HUES64 (cell line): ENCODE measurements around the gene SELPLG.

Source experiments
- H3K27ac ChIP-seq: 2 replicates; pipeline ENCODE4 v1.7.0; 2013; ENCODE audit warnings: low read depth, low read length, inconsistent platforms
- H3K27me3 ChIP-seq: 2 replicates; pipeline ENCODE4 v1.6.1; 2013; ENCODE audit warnings: mild to moderate bottlenecking, low read length; ENCODE audit not compliant: insufficient read depth
- H3K36me3 ChIP-seq: 2 replicates; pipeline ENCODE4 v1.6.1; 2013; ENCODE audit warnings: mild to moderate bottlenecking, low read length; ENCODE audit not compliant: insufficient read depth
- H3K4me1 ChIP-seq: 2 replicates; pipeline ENCODE4 v1.6.1; 2013; ENCODE audit warnings: mild to moderate bottlenecking, low read length, moderate library complexity; ENCODE audit not compliant: insufficient read depth
- H3K4me3 ChIP-seq: 2 replicates; pipeline ENCODE4 v1.5.1; 2013; ENCODE audit warnings: mild to moderate bottlenecking, low read length, moderate library complexity
- H3K9ac ChIP-seq: 2 replicates; pipeline ENCODE4 v1.6.1; 2013; ENCODE audit warnings: mild to moderate bottlenecking, low read depth, low read length
- H3K9me3 ChIP-seq: 2 replicates; pipeline ENCODE4 v1.6.1; 2013; ENCODE audit warnings: low read depth, low read length; ENCODE audit not compliant: insufficient read depth
- WGBS: fragments of 150-250, 120-280 bp; methylation state at CpG from one replicate; pipeline ENCODE4 v1.1.7; 2013; ENCODE audit warnings: missing lambda C conversion rate; 5-methylcytosine and 5-hydroxymethylcytosine counted together

SELPLG gene

DNA sequence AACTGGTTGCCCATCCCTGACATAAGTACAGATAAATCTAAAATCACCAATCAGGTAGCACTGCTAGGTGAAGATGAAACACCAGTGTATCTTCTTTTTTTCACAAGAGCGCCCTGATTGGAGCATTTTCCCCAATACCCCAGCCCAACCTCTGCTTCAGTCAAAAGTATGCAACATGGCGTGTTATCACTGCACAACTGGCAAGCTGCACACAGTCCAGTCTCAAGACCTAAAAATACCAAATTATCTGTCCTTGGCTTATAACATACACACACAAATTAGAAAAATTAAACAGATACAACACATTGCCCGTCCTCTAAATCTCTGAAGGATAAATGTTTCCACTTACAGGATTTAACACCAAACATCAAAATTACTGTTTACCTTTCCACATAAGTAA lies 20.2 kb upstream of the SELPLG start:
- peaks cover 80% of the 10 kb centered on the region for H3K36me3 ChIP-seq
- peaks cover 21% of the 10 kb centered on the region; the same call in 1 of the 2 replicates for H3K4me1 ChIP-seq
- H3K27ac ChIP-seq: no peak overlapping the region
- H3K4me3 ChIP-seq: no peak overlapping the region
- H3K27me3 ChIP-seq: no peaks in the 10 kb centered on the region
- H3K9ac ChIP-seq: no peak overlapping the region
- WGBS: 92% methylated on average over 3 of the region's 3 CpGs
- no peaks in the 10 kb centered on the region for H3K9me3 ChIP-seq

DNA sequence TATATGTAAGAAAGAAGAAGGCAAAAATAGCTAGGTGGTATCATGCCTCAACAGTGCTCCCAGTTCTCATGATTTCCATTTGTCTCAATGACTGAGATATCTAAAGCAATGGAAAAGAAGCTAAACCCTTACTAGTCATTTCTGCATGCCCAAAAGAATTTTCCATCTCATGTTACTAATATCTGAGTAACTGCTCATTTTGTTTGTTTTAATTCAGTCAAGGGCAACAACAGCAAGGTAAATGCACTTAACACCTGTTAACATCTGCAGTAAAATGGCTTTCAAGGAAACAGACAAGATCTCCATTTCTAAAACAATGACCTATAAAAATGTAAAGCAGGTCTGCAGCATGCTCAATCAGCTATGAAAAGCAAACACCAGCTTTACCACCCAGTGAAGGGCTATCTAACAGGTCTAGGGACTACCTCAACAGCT lies 19.4 kb upstream of the SELPLG start:
- H3K4me3 ChIP-seq: no peak overlapping the region
- H3K27ac ChIP-seq: no peak overlapping the region; the same call in 1 of the 2 replicates
- no peak overlapping the region for H3K9ac ChIP-seq
- peaks cover 80% of the 10 kb centered on the region for H3K36me3 ChIP-seq
- H3K4me1 ChIP-seq: peaks cover 21% of the 10 kb centered on the region; the same call in 1 of the 2 replicates
- H3K9me3 ChIP-seq: no peaks in the 10 kb centered on the region
- H3K27me3 ChIP-seq: no peaks in the 10 kb centered on the region

DNA sequence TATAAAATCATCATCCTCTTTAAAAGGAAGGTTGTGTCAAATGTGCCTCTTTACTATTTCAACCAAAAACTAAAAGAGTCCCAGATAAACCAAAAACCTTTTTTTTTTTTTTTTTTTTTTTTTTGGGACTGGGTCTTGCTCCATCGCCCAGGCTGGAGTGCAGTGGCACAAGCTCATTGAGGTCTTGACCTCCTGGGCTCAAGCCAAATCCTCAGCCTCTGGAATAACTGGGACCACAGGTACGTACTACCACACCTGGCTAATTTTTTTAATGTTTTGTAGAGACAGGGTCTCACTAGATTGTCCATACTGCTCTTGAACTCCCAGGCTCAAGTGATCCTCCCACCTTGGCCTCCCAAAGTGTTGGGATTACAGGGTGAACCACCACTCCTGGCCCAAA lies 16.4 kb upstream of the SELPLG start:
- Histone ChIP-seq H3K27ac (no peak overlapping the region), H3K9ac (no peak overlapping the region), H3K4me3 (no peak overlapping the region), H3K4me1 (peaks cover 21% of the 10 kb centered on the region; the same call in 1 of the 2 replicates), H3K36me3 (peaks cover 90% of the 10 kb centered on the region), H3K27me3 (no peaks in the 10 kb centered on the region), H3K9me3 (no peaks in the 10 kb centered on the region)
- WGBS: 91% methylated on average over 2 of the region's 2 CpGs

DNA sequence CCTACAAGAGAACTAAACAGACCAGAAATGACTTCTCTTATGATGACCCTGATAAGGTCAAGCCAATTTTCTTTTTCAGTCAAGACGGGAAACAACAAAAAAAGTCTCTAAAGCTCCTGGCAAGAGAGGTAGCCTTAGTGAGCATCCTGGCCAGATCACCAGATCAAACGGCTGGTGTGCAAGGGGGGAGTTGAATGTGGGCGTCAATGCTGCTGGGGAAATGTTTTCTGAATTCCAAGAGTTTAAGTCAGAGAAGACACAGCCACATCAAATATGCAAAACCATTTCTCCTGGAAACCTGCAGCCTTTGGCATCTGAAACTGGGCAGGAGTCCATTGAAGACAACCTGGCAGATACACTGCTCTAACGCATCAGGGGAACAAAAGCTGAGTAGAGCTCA lies 16.0 kb upstream of the SELPLG start:
- H3K9ac ChIP-seq: no peak overlapping the region
- 93% methylated on average over 4 of the region's 4 CpGs for WGBS
- no peak overlapping the region for H3K27ac ChIP-seq

DNA sequence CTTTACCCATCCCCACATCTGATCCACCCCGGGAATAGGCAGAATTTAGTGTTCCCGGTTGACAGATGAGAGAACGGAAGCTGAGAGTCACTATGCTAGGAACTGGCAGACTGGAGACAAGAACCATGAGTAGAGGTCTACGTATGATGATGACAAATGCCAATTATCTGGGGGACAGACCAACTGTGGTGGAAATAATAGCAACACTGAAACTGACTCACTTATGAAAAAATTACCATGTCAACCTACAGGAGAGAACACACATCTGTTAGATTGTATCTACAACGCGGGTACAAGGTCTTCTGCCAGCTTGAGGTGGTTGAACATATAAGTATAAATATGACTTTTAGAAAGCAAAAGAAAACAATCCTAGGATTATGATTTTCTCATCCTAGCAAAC lies 15.4 kb upstream of the SELPLG start:
- H3K4me3 ChIP-seq: no peak overlapping the region
- peaks cover 18% of the 10 kb centered on the region; the same call in 1 of the 2 replicates for H3K4me1 ChIP-seq
- WGBS: 97% methylated on average over 6 of the region's 6 CpGs
- no peaks in the 10 kb centered on the region for H3K27me3 ChIP-seq
- H3K9me3 ChIP-seq: no peaks in the 10 kb centered on the region
- H3K27ac ChIP-seq: no peak overlapping the region
- H3K36me3 ChIP-seq: peaks cover 93% of the 10 kb centered on the region
- H3K9ac ChIP-seq: no peak overlapping the region

More for the DNA sequence above, 16.0 kb upstream of the SELPLG start:
- Histone ChIP-seq H3K9me3 (no peaks in the 10 kb centered on the region), H3K4me3 (no peak overlapping the region), H3K27me3 (no peaks in the 10 kb centered on the region), H3K36me3 (peaks cover 93% of the 10 kb centered on the region), H3K4me1 (peaks cover 18% of the 10 kb centered on the region; the same call in 1 of the 2 replicates)

DNA sequence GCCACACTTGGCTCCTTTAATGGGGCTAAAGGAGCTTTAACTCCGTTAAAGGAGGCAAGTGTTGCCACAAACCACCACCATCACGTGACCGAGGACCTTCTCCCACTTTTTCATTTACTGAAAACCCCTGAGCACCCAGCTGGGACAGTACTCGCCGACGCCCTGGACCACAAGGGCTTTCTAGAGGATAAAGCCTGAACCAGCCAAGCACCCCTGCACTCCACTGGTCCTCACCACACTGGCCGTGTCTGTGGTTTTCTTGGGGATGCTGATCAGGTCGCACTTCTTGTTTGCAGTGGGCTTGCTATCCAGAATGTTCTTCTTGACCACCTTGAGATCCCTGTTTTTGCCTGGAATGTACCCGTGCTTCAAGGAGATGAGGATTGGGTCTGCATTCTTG lies 14.7 kb upstream of the SELPLG start:
- 94% methylated on average over 9 of the region's 9 CpGs for WGBS
- peaks cover 11% of the 10 kb centered on the region; the same call in 1 of the 2 replicates for H3K4me1 ChIP-seq
- no peak overlapping the region for H3K27ac ChIP-seq
- no peak overlapping the region for H3K4me3 ChIP-seq
- no peak overlapping the region for H3K9ac ChIP-seq
- peaks cover 88% of the 10 kb centered on the region for H3K36me3 ChIP-seq
- no peaks in the 10 kb centered on the region for H3K9me3 ChIP-seq
- H3K27me3 ChIP-seq: no peaks in the 10 kb centered on the region

DNA sequence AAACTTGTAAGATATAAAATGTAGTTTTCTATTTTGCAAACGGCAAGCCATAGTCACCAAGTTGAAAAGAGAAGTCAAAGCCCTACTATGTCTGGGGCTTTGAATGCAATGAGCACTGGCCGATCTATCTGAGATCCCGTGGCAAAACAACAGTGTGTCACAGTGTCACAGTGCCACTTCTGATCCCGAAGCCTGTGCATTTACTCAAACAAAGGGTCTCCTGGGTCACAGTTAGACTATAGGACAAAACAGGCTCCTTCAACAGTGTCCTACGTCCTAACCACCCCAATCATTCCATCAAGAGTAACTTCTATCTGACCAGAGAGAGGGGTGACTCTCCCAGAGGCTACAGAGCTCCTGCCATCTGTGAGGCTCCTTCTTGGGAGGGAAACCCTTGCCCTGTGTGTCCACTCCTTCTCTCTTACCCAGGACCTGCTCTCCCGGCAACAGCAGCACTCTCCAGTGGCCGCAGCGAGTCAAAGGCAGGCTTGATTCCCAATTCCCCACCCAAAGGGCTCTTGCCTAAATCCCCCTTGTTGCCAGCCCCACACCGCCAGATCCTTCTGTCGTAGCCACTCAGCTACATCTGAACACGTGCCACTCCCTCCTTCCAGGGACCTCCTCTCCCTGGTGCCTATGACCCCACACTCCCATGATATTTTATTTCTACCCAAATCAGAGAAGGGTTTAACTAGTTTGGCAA lies 14.0 kb upstream of the SELPLG start:
- Histone ChIP-seq H3K4me3 (no peak overlapping the region), H3K27me3 (no peaks in the 10 kb centered on the region), H3K9me3 (no peaks in the 10 kb centered on the region), H3K27ac (no peak overlapping the region; the same call in 1 of the 2 replicates), H3K4me1 (peaks cover 6% of the 10 kb centered on the region; the same call in 1 of the 2 replicates), H3K9ac (no peak overlapping the region), H3K36me3 (peaks cover 83% of the 10 kb centered on the region)
- 93% methylated on average over 11 of the region's 11 CpGs for WGBS

DNA sequence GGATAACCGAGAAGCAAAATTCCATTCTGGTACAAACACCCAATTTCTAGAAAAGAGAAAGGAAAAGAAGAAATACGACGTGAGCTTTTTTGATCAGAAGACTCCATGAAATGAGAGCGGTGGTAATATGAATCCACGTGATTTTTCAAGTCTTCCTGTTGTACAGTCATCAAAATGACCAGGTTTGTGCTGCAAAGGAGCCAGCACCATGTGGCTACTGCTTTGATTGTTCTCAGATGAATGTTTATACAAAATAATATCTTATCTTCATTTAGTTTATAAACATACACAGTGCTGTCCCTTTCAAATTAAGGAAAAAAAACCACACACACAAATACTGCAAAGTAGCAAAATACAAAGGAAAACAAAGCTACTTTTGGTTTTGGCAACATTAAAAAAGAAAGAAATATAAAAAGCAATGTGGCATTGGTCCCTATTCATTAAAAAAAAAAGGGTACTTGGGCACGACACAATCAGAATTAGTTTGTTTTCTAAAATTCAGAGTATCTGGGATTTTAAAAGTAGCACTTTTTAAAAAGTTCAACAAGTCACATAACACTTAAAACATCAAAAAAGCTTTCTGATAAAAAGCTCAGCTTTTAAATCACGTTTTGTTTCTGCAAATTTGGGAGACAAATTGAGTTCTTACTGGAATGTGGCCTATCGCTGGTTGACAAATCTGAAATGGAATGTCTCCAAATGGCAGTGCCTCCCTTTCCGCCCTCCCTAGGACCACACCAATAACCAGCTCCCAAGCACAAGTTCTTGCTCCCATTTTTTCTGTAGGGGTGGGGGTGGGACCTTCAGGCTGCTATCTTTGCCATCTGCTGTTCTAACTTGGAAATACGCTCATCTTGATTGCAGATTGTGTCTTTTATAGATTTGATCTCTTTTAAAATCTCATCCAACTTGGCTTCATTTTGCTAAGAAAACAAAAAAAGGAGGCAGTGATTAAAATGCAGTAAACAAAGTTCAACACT lies 13.2 kb upstream of the SELPLG start:
- Histone ChIP-seq H3K4me1 (no peaks in the 10 kb centered on the region; the same call in 1 of the 2 replicates), H3K27ac (no peak overlapping the region), H3K9ac (no peak overlapping the region), H3K27me3 (no peaks in the 10 kb centered on the region), H3K4me3 (no peak overlapping the region), H3K36me3 (peaks cover 75% of the 10 kb centered on the region), H3K9me3 (no peaks in the 10 kb centered on the region)
- WGBS: 95% methylated on average over 8 of the region's 10 CpGs

DNA sequence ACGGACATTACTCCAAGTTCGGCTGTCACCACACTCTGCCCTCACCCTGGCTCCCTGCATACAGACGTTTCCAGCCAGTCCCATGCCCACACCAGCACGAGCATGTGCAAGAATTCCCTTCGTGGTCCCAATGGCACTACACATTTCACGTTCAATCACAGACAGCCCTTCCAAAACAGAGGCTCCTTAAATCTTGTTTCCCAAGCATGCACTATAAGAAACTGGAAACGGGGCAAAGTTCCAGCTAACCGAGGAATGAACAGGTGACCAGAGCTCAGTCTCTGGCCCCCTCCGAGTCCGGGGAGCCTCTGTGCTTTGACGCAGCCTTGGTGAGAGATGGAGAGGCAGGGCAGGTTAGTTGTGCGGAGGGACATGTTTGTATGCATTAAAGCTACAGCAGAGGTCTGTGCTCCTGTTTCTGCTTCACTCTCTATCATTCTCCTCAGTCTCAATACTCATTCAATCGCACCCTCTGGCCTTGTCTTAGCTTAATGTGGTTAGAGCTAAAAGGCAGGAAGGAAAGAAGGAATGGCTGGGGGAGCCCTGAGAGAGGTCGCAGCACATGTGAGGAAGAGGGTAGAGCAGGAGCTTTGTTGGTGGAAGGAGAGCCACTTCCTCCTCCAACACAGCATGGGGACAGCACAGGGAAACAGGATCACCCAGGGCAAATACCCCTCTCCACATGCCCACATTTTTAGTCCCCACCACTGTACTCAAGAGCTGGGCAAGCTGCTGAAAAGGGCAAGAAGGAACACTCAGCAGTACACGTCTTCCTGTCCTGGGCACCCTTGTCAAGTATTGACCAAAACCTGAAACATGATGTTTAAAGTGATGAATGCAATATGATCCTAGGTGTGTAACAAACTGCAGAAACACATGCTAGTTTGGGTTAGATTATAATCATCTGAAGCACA lies 12.2 kb upstream of the SELPLG start:
- H3K9me3 ChIP-seq: no peaks in the 10 kb centered on the region
- no peak overlapping the region for H3K9ac ChIP-seq
- H3K27me3 ChIP-seq: no peaks in the 10 kb centered on the region
- no peaks in the 10 kb centered on the region; the same call in 1 of the 2 replicates for H3K4me1 ChIP-seq
- H3K4me3 ChIP-seq: no peak overlapping the region
- 95% methylated on average over 15 of the region's 15 CpGs for WGBS
- peaks cover 67% of the 10 kb centered on the region for H3K36me3 ChIP-seq
- H3K27ac ChIP-seq: no peak overlapping the region

DNA sequence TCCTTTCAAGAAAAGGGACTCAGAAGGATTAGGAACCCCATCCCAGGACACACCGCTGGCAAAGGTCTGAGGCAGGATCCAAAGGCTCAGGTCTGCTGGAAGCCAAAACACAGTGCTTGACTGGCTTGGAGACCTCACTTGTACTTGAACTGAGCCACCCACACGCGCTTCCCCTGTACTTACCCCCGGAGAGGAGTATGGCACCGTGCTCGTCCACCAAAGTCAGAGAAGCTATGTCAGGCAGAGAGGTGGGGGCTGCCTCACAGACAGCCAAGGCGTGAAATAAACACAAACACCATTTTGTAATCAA lies 11.1 kb upstream of the SELPLG start:
- H3K4me3 ChIP-seq: no peak overlapping the region
- H3K27me3 ChIP-seq: no peaks in the 10 kb centered on the region
- H3K4me1 ChIP-seq: peaks cover 4% of the 10 kb centered on the region; the same call in 1 of the 2 replicates
- H3K9me3 ChIP-seq: no peaks in the 10 kb centered on the region
- no peak overlapping the region for H3K27ac ChIP-seq
- H3K9ac ChIP-seq: no peak overlapping the region
- WGBS: 93% methylated on average over 7 of the region's 7 CpGs
- peaks cover 55% of the 10 kb centered on the region for H3K36me3 ChIP-seq
